ENCODE data around the gene DAPK1.

DNA sequence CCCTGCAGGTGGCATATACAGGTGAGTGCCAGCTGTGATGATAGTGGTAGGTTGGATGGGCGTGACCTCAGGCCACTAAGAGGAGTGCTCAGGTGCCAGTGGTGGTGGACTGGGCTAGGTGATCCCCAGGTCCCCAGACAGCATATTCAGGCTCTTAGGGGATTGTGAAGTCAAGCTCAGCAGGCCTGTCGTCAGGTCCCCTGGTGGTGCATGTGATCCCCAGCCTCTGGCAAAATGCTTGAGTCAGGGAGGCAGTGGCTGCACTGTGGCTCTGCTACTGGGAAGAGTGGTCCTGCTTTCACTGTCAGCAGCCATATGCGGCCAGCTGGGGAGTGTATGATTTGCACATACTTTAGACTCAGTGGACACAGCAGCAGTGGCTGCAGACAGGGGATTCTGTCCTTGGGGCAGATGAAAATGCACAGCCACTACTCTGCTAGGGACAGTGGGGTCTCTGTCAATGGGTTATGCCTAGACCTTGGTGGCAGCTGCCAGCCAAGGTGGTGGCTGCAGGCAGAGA lies 196.6 kb downstream of the DAPK1 start:
- TF ChIP-seq, protein P1, sequence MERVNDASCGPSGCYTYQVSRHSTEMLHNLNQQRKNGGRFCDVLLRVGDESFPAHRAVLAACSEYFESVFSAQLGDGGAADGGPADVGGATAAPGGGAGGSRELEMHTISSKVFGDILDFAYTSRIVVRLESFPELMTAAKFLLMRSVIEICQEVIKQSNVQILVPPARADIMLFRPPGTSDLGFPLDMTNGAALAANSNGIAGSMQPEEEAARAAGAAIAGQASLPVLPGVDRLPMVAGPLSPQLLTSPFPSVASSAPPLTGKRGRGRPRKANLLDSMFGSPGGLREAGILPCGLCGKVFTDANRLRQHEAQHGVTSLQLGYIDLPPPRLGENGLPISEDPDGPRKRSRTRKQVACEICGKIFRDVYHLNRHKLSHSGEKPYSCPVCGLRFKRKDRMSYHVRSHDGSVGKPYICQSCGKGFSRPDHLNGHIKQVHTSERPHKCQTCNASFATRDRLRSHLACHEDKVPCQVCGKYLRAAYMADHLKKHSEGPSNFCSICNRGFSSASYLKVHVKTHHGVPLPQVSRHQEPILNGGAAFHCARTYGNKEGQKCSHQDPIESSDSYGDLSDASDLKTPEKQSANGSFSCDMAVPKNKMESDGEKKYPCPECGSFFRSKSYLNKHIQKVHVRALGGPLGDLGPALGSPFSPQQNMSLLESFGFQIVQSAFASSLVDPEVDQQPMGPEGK (CRISPR knock-in tag; IDR thresholded peaks at IDR 0.05; ENCODE audit: borderline replicate concordance), result no peak
- TF ChIP-seq SNAI2 (CRISPR knock-in tag; IDR thresholded peaks at IDR 0.05), result no peak
- no peak for TF ChIP-seq ZFP30 (CRISPR knock-in tag; IDR thresholded peaks at IDR 0.05)
- no peak for TF ChIP-seq RARB (CRISPR knock-in tag; IDR thresholded peaks at IDR 0.05)
- TF ChIP-seq ZFP3 (CRISPR knock-in tag; IDR thresholded peaks at IDR 0.05), result no peak
- no peak for TF ChIP-seq ARNTL (CRISPR knock-in tag; IDR thresholded peaks at IDR 0.05; ENCODE audit: borderline replicate concordance, low read depth)
- no peak for TF ChIP-seq PPARA (CRISPR knock-in tag; IDR thresholded peaks at IDR 0.05; ENCODE audit: borderline replicate concordance)
- TF ChIP-seq CSDC2 (CRISPR knock-in tag; IDR thresholded peaks at IDR 0.05), result no peak
- TF ChIP-seq TOX (CRISPR knock-in tag; IDR thresholded peaks at IDR 0.05; ENCODE audit: borderline replicate concordance), result no peak
- TF ChIP-seq, protein P2, sequence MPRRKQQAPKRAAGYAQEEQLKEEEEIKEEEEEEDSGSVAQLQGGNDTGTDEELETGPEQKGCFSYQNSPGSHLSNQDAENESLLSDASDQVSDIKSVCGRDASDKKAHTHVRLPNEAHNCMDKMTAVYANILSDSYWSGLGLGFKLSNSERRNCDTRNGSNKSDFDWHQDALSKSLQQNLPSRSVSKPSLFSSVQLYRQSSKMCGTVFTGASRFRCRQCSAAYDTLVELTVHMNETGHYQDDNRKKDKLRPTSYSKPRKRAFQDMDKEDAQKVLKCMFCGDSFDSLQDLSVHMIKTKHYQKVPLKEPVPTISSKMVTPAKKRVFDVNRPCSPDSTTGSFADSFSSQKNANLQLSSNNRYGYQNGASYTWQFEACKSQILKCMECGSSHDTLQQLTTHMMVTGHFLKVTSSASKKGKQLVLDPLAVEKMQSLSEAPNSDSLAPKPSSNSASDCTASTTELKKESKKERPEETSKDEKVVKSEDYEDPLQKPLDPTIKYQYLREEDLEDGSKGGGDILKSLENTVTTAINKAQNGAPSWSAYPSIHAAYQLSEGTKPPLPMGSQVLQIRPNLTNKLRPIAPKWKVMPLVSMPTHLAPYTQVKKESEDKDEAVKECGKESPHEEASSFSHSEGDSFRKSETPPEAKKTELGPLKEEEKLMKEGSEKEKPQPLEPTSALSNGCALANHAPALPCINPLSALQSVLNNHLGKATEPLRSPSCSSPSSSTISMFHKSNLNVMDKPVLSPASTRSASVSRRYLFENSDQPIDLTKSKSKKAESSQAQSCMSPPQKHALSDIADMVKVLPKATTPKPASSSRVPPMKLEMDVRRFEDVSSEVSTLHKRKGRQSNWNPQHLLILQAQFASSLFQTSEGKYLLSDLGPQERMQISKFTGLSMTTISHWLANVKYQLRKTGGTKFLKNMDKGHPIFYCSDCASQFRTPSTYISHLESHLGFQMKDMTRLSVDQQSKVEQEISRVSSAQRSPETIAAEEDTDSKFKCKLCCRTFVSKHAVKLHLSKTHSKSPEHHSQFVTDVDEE (CRISPR knock-in tag; IDR thresholded peaks at IDR 0.05), result no peak
- TF ChIP-seq ZNF565 (CRISPR knock-in tag; conservative IDR thresholded peaks at IDR 0.05; ENCODE audit: low read depth), result no peak

Measured in SK-N-SH treated with all-trans-retinoic acid at 6 μM for 48 hours (cell line).